Measurements from ENCODE around the gene GMPR.

The GMPR gene

GRCh38 chr6:16294371-16294770 lies 56.0 kb downstream of the GMPR start:
- in situ Hi-C loops (cut with MboI; ENCODE audit: low sequenced_read_pairs), result loop anchor here (25.0 kb wide), 1 partner anchor 793 kb away; no protein-coding TSS in a partner anchor

DNA sequence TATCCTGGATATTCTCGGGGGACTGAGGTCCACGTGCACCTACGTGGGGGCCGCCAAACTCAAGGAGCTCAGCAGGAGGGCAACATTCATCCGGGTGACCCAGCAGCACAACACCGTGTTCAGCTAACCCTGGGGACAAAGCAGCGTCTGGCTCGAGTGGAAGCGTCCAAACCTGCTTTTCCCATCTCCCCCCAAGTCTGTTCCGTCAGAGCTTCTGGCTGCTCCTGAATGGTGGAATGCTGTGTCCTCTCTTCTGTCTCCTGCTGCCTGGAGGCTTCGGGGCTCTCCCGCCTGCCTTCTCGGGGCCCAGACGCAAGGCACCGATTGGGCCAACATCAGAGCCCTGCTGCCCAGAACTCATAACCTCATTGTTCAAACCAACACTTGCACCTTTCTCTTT lies 56.7 kb downstream of the GMPR start:
- in situ Hi-C loops (cut with MboI; ENCODE audit: low sequenced_read_pairs), result loop anchor here (25.0 kb wide), 1 partner anchor 792 kb away; no protein-coding TSS in a partner anchor

DNA sequence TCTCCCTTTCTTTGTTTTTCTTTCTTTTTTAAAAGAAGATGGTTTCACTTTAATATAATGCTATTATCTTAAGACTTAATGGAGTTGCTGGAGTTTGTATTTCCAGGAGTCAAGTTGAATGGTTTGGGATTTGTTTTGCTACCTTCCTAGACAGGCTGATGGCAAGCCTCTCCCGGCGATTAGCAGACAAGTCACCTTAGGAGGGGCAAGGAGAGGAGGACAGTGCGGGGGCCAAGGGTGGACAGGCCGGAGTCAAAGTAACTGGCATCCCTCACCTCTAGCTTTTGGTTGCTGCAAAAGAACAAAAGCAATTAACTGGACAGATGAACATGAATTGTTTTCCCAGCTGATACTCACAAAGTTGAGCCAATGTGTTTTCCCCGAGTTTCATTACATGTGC lies 57.1 kb downstream of the GMPR start:
- in situ Hi-C loops (cut with MboI; ENCODE audit: low sequenced_read_pairs), result loop anchor here (25.0 kb wide), 1 partner anchor 792 kb away; no protein-coding TSS in a partner anchor

DNA sequence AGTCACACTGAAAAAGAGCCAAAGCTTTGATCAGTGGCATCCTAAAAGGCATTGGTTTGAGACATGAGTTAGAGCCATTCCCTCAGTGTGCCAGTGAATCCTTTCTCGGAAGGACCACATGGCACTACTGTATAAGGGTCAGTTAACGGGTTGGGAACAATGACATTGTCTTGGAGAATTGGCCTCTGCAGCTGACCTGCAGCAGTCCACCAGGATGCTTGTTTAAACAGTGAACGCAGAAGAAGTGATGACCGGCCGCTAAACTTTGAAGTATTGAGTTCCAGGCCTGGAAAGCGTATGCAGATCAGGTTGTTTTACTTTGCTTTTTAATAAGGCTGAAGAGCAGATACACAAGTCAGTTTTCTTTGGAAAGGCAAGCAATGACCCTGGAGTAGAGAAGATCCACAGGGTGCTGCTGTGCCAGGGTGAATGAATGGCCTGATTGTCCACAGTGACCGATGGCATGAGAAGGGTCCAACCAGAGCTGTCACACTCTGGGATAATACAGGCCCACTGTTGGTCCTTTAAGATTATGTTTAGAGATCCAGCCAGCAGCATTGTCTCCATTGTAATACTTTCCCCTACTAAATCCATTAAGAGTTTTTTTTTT lies 57.8 kb downstream of the GMPR start:
- in situ Hi-C loops (cut with MboI; ENCODE audit: low sequenced_read_pairs), result loop anchor here (25.0 kb wide), 1 partner anchor 791 kb away; no protein-coding TSS in a partner anchor

DNA sequence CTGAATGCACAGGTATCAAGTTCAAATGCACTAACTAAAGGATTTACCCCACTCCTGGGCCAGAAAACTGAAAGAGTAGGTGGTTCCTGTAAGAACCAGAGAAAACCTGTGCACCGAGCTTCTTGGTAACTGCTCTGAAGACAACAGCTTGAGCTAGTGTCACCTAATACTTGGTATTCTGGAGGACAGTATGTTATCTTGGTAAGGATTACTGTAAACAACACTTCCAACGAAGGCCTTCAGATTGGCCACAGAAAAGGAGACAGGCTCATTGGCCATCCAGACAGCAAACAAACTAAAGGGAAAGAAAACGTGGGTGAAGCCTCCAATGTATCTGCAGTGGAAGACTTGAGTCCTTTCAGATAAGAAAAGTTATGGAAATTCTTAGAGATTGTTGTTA lies 61.5 kb downstream of the GMPR start:
- in situ Hi-C loops (cut with MboI; ENCODE audit: low sequenced_read_pairs), result loop anchor here (25.0 kb wide), 1 partner anchor 787 kb away; no protein-coding TSS in a partner anchor

GRCh38 chr6:16301511-16301910 lies 63.1 kb downstream of the GMPR start:
- in situ Hi-C loops (cut with MboI; ENCODE audit: low sequenced_read_pairs), result no loop called here

GRCh38 chr6:16302721-16303552 lies 64.5 kb downstream of the GMPR start:
- in situ Hi-C loops (cut with MboI; ENCODE audit: low sequenced_read_pairs), result no loop called here

DNA sequence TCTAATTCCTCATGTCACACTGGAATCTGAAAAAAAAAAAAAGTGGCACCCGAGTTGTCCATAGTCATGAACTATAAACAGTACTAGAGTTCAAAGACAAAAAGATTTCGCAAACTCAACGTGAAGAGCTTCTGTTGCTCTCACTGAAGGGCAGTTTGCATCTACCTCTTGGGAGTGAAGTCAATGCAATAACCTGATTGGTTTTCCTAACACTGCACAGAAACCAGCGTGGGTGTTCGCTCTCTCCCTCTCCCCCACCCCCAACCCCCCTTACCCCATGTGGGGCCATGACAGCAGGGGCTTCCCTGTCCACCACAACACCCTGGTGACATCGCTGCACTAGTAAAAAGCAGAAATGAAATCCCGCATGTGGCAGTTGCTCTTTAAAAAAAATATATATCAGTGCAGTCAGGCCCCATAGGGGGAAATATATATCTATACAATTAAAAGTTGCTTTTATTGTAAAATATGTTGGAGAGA lies 66.9 kb downstream of the GMPR start:
- in situ Hi-C loops (cut with MboI; ENCODE audit: low sequenced_read_pairs), result no loop called here

DNA sequence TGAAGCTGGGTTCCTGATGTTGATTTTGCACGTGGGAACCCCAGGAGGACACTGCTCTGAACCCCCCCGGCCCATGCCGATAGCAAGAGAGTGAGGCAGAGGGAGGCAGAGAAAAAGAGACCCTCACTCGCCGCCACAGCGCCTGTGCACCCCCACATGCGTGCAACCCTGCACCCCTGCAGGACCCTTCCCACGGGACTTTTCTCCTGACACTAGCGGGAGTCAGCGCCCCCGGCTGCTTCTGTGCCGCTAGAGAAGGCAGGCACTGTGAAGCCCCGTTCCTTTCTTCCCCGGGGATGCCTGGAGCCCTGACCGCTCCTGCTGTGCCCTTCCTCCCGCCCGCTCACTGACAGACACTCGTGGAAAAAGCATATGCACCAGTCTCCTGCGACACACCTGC lies 67.4 kb downstream of the GMPR start:
- in situ Hi-C loops (cut with MboI; ENCODE audit: low sequenced_read_pairs), result no loop called here

- in situ Hi-C loops (cut with MboI; ENCODE audit: low sequenced_read_pairs), result no loop called here
Observed at GRCh38 chr6:16306334-16306733, 67.9 kb downstream of the GMPR start.

GRCh38 chr6:16311763-16312162 lies 73.4 kb downstream of the GMPR start:
- in situ Hi-C loops (cut with MboI; ENCODE audit: low sequenced_read_pairs), result no loop called here

- in situ Hi-C loops (cut with MboI; ENCODE audit: low sequenced_read_pairs), result no loop called here
Observed at GRCh38 chr6:16313732-16314131, 75.3 kb downstream of the GMPR start.

DNA sequence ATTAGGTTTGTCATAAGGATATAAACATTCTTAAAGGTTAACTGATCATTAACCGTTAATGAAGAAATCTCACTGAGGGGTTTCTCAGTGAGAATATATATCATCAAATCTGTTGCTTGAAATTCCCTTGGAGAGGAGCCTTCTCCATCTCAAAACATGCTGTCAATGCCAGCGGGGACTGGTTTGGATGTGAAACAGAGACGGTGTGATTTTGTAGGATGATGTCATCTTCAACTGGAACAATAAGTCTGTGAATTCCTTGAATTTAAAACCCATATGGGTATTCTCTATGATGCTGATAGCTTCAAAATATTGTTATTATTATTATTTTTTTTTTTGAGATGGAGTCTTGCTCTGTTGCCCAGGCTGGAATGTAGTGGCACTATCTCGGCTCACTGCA lies 75.9 kb downstream of the GMPR start:
- in situ Hi-C loops (cut with MboI; ENCODE audit: low sequenced_read_pairs), result no loop called here

- in situ Hi-C loops (cut with MboI; ENCODE audit: low sequenced_read_pairs), result no loop called here
Observed at GRCh38 chr6:16316741-16317251, 78.4 kb downstream of the GMPR start.

GRCh38 chr6:16318538-16318937 lies 80.2 kb downstream of the GMPR start:
- in situ Hi-C loops (cut with MboI; ENCODE audit: low sequenced_read_pairs), result no loop called here

DNA sequence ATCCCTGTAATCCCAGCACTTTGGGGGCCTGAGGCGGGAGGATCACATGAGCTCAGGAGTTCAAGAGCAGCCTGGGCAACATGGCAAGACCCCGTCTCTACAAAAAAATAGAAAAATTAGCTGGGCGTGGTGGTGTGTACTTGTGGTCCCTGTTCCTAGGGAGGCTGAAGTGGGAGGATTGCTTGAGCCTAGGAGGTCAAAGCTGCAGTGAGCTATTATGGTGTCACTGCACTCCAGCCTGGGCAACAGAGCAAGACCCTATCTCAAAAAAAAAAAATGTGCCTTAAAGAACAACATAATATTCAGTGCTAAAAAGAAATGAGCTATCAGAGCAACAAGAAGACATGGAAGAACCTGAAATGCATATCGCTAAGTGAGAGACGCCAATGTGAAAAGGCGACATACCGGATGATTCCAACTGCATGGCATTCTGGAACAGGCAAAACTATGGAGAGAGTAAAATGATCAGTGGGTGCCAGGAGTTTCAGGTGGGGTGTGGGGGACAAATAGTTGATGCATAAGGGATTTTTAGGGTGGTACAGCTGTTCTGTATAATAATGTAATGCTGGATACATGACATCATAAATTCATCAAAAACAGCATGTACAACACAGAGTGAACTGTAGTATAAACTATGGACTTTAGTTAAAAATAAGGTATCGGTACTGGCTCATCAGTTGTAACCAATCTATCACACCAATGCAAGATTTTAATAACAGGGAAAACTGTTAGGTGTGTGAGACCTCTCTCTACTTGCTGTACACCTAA lies 80.8 kb downstream of the GMPR start:
- in situ Hi-C loops (cut with MboI; ENCODE audit: low sequenced_read_pairs), result no loop called here

DNA sequence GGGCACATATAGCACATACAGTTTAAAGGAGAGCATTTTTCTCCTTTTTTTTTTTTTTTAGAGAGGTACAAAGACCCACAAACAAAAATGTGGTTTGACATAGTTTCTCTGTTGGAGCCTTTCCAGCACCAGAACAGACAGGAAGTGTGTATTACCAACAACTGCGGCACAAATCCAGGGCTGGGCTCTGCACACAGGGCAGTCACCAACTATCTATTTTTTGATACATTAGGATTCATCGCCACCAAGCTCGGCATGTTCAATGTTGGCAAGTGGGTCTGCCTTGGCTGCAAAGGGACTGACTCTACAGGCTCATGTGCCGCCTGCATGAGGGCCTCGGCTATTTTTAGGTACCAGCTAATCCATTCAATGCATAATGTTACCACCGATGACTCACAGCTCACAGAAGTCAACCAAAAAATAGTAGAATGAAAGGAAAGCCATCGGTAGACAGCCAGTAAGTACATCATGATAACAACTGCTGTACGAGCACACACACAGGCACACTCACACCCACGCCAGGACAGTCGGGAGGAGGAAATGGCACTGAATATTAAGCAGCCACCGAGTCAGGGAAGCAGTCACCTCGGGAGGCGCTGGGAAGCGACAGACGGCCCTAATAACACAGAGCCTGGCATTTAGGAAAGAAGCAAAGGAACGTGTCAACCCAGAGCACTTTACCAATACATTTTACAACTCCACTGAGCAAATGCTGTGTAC lies 81.6 kb downstream of the GMPR start:
- in situ Hi-C loops (cut with MboI; ENCODE audit: low sequenced_read_pairs), result no loop called here

DNA sequence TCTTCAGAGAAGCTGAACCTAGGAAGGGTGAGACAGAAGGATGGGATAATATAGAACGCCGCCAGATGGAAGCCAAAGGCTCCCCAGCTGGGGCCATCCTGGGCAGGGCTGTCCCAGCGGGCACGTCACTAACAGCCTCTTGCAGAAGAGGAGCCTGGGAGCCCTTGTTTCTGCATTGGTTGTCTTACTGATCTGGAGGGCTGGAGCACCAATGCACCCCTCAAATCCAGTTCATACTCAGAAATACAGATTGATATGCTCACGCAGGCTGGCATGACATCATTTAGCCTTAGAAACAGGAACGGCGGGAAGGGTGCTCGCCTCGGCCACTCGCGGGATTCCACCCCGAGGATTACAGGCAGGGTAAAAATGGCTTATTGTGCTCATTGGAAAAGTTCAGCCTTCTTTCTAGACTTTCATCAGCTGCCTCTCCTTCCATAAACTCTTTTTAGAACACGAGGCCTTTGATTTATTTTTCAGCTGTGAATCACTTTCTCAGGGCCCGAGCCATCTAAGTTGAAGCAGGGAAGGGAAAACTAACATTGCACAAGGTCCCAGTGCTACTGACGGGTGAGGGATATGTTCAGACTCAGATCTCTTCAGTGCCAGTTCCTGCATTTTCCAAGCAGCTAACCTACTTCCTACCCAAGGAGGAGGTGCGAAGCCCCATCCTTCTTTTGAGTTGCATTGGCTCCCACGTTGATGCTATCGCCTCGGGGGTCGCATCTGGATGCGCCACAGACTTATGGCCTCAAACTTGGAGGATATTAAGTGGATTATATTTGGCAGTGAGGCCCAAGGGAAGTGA lies 82.3 kb downstream of the GMPR start:
- in situ Hi-C loops (cut with MboI; ENCODE audit: low sequenced_read_pairs), result no loop called here

GRCh38 chr6:16321341-16321710 lies 82.9 kb downstream of the GMPR start:
- in situ Hi-C loops (cut with MboI; ENCODE audit: low sequenced_read_pairs), result no loop called here

DNA sequence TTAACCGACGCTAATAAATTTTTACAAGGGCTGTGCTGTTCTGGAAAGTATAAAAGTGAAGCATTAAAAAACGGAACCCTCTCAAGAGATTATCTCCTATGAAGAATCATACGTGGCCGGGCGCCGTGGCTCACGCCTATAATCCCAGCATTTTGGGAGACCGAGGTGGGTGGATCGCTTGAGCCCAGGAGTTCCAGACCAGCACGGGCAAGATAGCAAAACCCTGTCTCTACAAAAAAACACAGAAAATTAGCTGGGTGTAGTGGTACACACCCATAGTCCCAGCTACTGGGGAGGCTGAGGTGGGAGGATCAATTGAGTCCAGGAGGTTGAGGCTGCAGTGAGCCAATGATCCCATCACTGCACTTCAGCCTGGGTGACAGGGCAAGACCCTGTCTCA lies 83.4 kb downstream of the GMPR start:
- in situ Hi-C loops (cut with MboI; ENCODE audit: low sequenced_read_pairs), result no loop called here

All from HL-60/S4 (cell line).